Astrocyte (in vitro differentiated cells and primary cell): ENCODE data around the gene CNOT1. TPM values are rescaled to one million over a fixed set of nuclear protein-coding genes. Genes with fewer than 3 reads are reported as not detected.

Experiments
- DNase-seq: peaks from one replicate; pipeline ENCODE4 v3.0.0-alpha.2; 2010; ENCODE audit warnings: low read depth
- FAIRE-seq: peaks from 2 replicates; lab custom pipeline; 2011; peaks lifted over from hg19 to GRCh38; lab: Jason Lieb, UNC
- H2AFZ ChIP-seq: 2 replicates; pipeline ENCODE4 v1.6.0; 2012; ENCODE audit warnings: low read depth, low read length, inconsistent platforms
- H3K27ac ChIP-seq: 2 replicates; pipeline ENCODE4 v1.5.1; 2011; ENCODE audit warnings: low read depth, low read length, inconsistent platforms
- H3K27me3 ChIP-seq: 2 replicates; pipeline ENCODE4 v1.6.0; 2011; ENCODE audit warnings: low read length, inconsistent platforms; ENCODE audit not compliant: insufficient read depth
- H3K36me3 ChIP-seq: 2 replicates; pipeline ENCODE4 v1.5.1; 2011; ENCODE audit warnings: low read length, inconsistent platforms; ENCODE audit not compliant: insufficient read depth
- H3K4me1 ChIP-seq: 2 replicates; pipeline ENCODE4 v1.5.1; 2011; ENCODE audit warnings: low read length, inconsistent platforms; ENCODE audit not compliant: insufficient read depth
- H3K4me2 ChIP-seq: 2 replicates; pipeline ENCODE4 v1.6.0; 2012; ENCODE audit warnings: low read length, inconsistent platforms
- H3K4me3 ChIP-seq: 2 replicates; pipeline ENCODE4 v1.5.1; 2011; ENCODE audit warnings: low read depth, mild to moderate bottlenecking, low read length, inconsistent platforms; ENCODE audit not compliant: insufficient read depth
- H3K79me2 ChIP-seq: 2 replicates; pipeline ENCODE4 v1.6.0; 2012; ENCODE audit warnings: mild to moderate bottlenecking, low read length, inconsistent platforms; ENCODE audit not compliant: insufficient read depth
- H3K9ac ChIP-seq: 2 replicates; pipeline ENCODE4 v1.6.0; 2012; ENCODE audit warnings: mild to moderate bottlenecking, low read length, inconsistent platforms
- H3K9me3 ChIP-seq: 2 replicates; pipeline ENCODE4 v1.5.1; 2012; ENCODE audit warnings: low read depth, mild to moderate bottlenecking, low read length, inconsistent platforms; ENCODE audit not compliant: insufficient read depth
- H4K20me1 ChIP-seq: 2 replicates; pipeline ENCODE4 v1.6.0; 2012; ENCODE audit warnings: low read length, inconsistent platforms; ENCODE audit not compliant: insufficient read depth
- H3K27ac Mint-ChIP-seq: one replicate; pipeline ENCODE4 v1.8.0; 2021; ENCODE audit warnings: mild to moderate bottlenecking, mixed read lengths; ENCODE audit not compliant: unreplicated experiment
- H3K27me3 Mint-ChIP-seq: one replicate; pipeline ENCODE4 v1.8.0; 2021; ENCODE audit warnings: low read depth, mixed read lengths; ENCODE audit not compliant: unreplicated experiment
- H3K36me3 Mint-ChIP-seq: one replicate; pipeline ENCODE4 v1.8.0; 2021; ENCODE audit warnings: low read depth, mixed read lengths; ENCODE audit not compliant: unreplicated experiment
- H3K4me1 Mint-ChIP-seq: one replicate; pipeline ENCODE4 v1.8.0; 2021; ENCODE audit warnings: low read depth, mixed read lengths; ENCODE audit not compliant: unreplicated experiment
- H3K4me3 Mint-ChIP-seq: one replicate; pipeline ENCODE4 v1.8.0; 2021; ENCODE audit warnings: mild to moderate bottlenecking, moderate library complexity, mixed read lengths; ENCODE audit not compliant: unreplicated experiment
- H3K9me3 Mint-ChIP-seq: one replicate; pipeline ENCODE4 v1.8.0; 2021; ENCODE audit warnings: mild to moderate bottlenecking, mixed read lengths; ENCODE audit not compliant: unreplicated experiment
- EZH2 ChIP-seq: IDR thresholded peaks from 2 replicates; pipeline ENCODE4 v1.6.1; 2012; ENCODE audit warnings: mild to moderate bottlenecking, low read length, inconsistent platforms; ENCODE audit not compliant: insufficient read depth
- total RNA-seq: library from RNA; stranded (reverse); gene quantifications from 2 replicates; pipeline ENCODE4 v1.2.1, GENCODE V29; 2021
- TF ChIP-seq, protein P1 (sequence below): IDR thresholded peaks from 2 replicates; pipeline ENCODE4 v1.5.1; 2011; ENCODE audit warnings: low read depth, mild to moderate bottlenecking, inconsistent platforms, low read length, moderate library complexity; ENCODE audit not compliant: insufficient read depth

CNOT1 gene
- total RNA-seq, 1 donor from 2014 or later = 212 TPM

GRCh38 chr16:58579587-58579986, 50.0 kb downstream of the CNOT1 start:
- no peak overlapping the region for H3K9ac ChIP-seq
- H3K36me3 Mint-ChIP-seq = peaks cover 20% of the 10 kb centered on the region
- peaks cover 65% of the 10 kb centered on the region for H3K36me3 ChIP-seq
- FAIRE-seq (no peak), DNase-seq (no peak)
- H3K27ac Mint-ChIP-seq = no peak overlapping the region
- no peaks in the 10 kb centered on the region for H3K27me3 Mint-ChIP-seq
- no peaks in the 10 kb centered on the region for H3K9me3 ChIP-seq
- H3K4me1 Mint-ChIP-seq = no peaks in the 10 kb centered on the region
- H4K20me1 ChIP-seq = peaks cover 10% of the 10 kb centered on the region
- no peak for TF ChIP-seq EZH2
- TF ChIP-seq, protein P1, sequence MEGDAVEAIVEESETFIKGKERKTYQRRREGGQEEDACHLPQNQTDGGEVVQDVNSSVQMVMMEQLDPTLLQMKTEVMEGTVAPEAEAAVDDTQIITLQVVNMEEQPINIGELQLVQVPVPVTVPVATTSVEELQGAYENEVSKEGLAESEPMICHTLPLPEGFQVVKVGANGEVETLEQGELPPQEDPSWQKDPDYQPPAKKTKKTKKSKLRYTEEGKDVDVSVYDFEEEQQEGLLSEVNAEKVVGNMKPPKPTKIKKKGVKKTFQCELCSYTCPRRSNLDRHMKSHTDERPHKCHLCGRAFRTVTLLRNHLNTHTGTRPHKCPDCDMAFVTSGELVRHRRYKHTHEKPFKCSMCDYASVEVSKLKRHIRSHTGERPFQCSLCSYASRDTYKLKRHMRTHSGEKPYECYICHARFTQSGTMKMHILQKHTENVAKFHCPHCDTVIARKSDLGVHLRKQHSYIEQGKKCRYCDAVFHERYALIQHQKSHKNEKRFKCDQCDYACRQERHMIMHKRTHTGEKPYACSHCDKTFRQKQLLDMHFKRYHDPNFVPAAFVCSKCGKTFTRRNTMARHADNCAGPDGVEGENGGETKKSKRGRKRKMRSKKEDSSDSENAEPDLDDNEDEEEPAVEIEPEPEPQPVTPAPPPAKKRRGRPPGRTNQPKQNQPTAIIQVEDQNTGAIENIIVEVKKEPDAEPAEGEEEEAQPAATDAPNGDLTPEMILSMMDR = no peak
- H3K9me3 Mint-ChIP-seq = no peaks in the 10 kb centered on the region
- no peaks in the 10 kb centered on the region for H3K27me3 ChIP-seq
- no peak overlapping the region for H2AFZ ChIP-seq
- H3K4me3 Mint-ChIP-seq = no peak overlapping the region
- no peak overlapping the region for H3K27ac ChIP-seq
- no peak overlapping the region for H3K4me2 ChIP-seq
- no peak overlapping the region for H3K4me3 ChIP-seq
- peaks cover 3% of the 10 kb centered on the region for H3K79me2 ChIP-seq
- peaks cover 3% of the 10 kb centered on the region for H3K4me1 ChIP-seq

DNA sequence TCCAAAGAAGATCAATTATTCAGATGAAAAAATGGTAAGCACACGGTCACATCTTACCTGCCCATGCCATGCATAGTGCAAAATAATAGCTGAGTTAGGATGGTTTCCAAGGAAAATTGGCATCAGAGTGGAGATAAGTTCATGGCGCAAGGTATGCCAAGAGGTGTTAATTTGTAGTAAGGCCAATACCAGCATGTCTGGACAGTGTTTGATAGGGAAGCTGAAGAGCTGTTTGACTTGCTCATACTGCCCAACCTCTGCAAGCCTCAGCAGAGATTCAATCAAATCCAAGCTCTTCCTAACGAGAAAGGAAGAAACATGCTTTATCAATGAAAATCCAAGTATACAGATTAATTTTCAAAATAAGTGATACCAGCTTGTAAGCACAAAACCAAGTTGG, 51.0 kb downstream of the CNOT1 start:
- no peaks in the 10 kb centered on the region for H3K27me3 ChIP-seq
- H2AFZ ChIP-seq = no peak overlapping the region
- no peak overlapping the region for H3K9ac ChIP-seq
- TF ChIP-seq EZH2 = no peak
- TF ChIP-seq, protein P1 = no peak
- peaks cover 3% of the 10 kb centered on the region for H3K79me2 ChIP-seq
- Mint-ChIP-seq H3K27me3 (no peaks in the 10 kb centered on the region), H3K4me1 (no peaks in the 10 kb centered on the region), H3K9me3 (no peaks in the 10 kb centered on the region), H3K27ac (no peak overlapping the region), H3K36me3 (peaks cover 26% of the 10 kb centered on the region), H3K4me3 (no peak overlapping the region)
- no peaks in the 10 kb centered on the region for H3K9me3 ChIP-seq
- peaks cover 10% of the 10 kb centered on the region for H4K20me1 ChIP-seq
- peaks cover 3% of the 10 kb centered on the region for H3K4me1 ChIP-seq
- no peak overlapping the region for H3K27ac ChIP-seq
- FAIRE-seq (no peak), DNase-seq (no peak)
- H3K4me2 ChIP-seq = no peak overlapping the region
- peaks cover 69% of the 10 kb centered on the region for H3K36me3 ChIP-seq
- no peak overlapping the region for H3K4me3 ChIP-seq

DNA sequence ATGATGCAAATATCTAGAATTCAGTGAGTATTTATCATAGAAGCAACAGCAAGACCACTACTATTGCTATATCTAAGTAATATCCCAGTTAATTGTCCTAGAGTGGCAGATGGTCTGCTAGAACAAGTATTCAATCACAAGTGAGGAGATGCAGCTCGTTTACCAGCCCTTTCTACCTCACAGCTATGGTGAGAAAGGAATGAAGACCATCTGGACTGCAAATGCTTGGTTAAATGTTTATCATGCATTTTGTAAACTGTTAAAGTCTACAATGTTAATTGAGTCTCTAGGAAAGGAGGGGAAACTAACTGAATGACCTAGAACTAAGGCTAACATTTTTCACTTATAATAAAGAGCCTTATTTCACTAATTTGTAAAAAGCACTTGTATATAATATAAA, 52.5 kb downstream of the CNOT1 start:
- peaks cover 57% of the 10 kb centered on the region for H3K36me3 ChIP-seq
- H3K27ac ChIP-seq = no peak overlapping the region
- no peak overlapping the region for H3K9ac ChIP-seq
- Mint-ChIP-seq H3K9me3 (no peaks in the 10 kb centered on the region), H3K4me1 (no peaks in the 10 kb centered on the region), H3K27ac (no peak overlapping the region), H3K27me3 (no peaks in the 10 kb centered on the region), H3K36me3 (peaks cover 22% of the 10 kb centered on the region), H3K4me3 (no peak overlapping the region)
- no peak for DNase-seq
- peaks cover 8% of the 10 kb centered on the region for H4K20me1 ChIP-seq
- H3K79me2 ChIP-seq = peaks cover 5% of the 10 kb centered on the region
- no peak overlapping the region for H3K4me3 ChIP-seq
- no peaks in the 10 kb centered on the region for H3K27me3 ChIP-seq
- no peaks in the 10 kb centered on the region for H3K9me3 ChIP-seq
- no peaks in the 10 kb centered on the region for H3K4me1 ChIP-seq
- TF ChIP-seq EZH2 = no peak
- TF ChIP-seq, protein P1 = no peak
- no peak overlapping the region for H3K4me2 ChIP-seq
- no peak overlapping the region for H2AFZ ChIP-seq
- FAIRE-seq = no peak
